Psoas muscle (tissue), 8 donors: ENCODE results near the gene WDR36. TPM values are rescaled to one million over a fixed set of nuclear protein-coding genes. Genes with fewer than 3 reads are reported as not detected.

Source experiments
- ATAC-seq, 4 donors: fragments of 200-7000 bp; cut with Tn5 transposase; one replicate each; pipeline ENCODE4 v1.9.1; 2020; ENCODE audit warnings: moderate library complexity in 3 of 4, mild to moderate bottlenecking in 2 of 4
- DNase-seq, 2 donors: peaks; one replicate each; pipeline ENCODE4 v3.0.0-alpha.2; 2020
- H3K27ac ChIP-seq: fragments of 200-600 bp; one replicate; pipeline ENCODE4 v1.8.0; 2022
- H3K27me3 ChIP-seq, 3 donors: fragments of 200-600 bp in 1 of 3; one replicate each; pipeline versions ENCODE4 v1.6.1 to v1.8.0; 2013 to 2022; ENCODE audit warnings: low read length in 2 of 3, mild to moderate bottlenecking in 2 of 3, moderate library complexity in 1 of 3; ENCODE audit not compliant: insufficient read depth in 3 of 3
- H3K36me3 ChIP-seq, 2 donors: fragments of 200-600 bp in 1 of 2; one replicate each; pipeline versions ENCODE4 v1.6.1 to v1.8.0; 2013 to 2022; ENCODE audit warnings: low read depth in 1 of 2, mild to moderate bottlenecking in 1 of 2, moderate library complexity in 1 of 2; ENCODE audit not compliant: insufficient read depth in 1 of 2
- H3K4me1 ChIP-seq: fragments of 200-600 bp; one replicate; pipeline ENCODE4 v1.8.0; 2022
- H3K4me3 ChIP-seq: fragments of 200-600 bp; one replicate; pipeline ENCODE4 v1.8.0; 2022; ENCODE audit warnings: mild to moderate bottlenecking
- H3K9me3 ChIP-seq: fragments of 200-600 bp; one replicate; pipeline ENCODE4 v1.8.0; 2022
- WGBS, 3 donors: extraction: QIAGEN DNeasy Blood & Tissue Kit; methylation state at CpG; one replicate each; pipeline versions ENCODE4 v1.1.6 to v1.1.7; 2013; 5-methylcytosine and 5-hydroxymethylcytosine counted together
- intact Hi-C, 2 donors: fragments of 100-400 bp; cut with DNase I; formaldehyde crosslinking; loops; one replicate each; pipeline versions ENCODE4 v1.11.0 to v1.14.2; 2022
- polyA plus RNA-seq, 3 donors: library from polyadenylated mRNA; stranded (reverse); fragments of 200-250 nt; gene quantifications; one replicate each; pipeline ENCODE4 v1.2.3, GENCODE V29; 2013
- total RNA-seq, 4 donors: library from RNA; stranded (reverse); fragmentation: NEBNext Ultra II Directional in 2 of 4; extraction: Animal tissue kit (Norgen Biotek cat#: 25700) in 2 of 4; gene quantifications; one replicate each; pipeline versions ENCODE4 v1.2.1 to v1.2.4, GENCODE V29; 2021 to 2023
- TF ChIP-seq, protein P1 (sequence below): fragments of 200-600 bp; IDR thresholded peaks from one replicate; pipeline ENCODE4 v1.8.0; 2022; ENCODE audit warnings: antibody characterized with exemption
- donor health status: healthy with polysubstance abuse.
- donor health status: DM: no; HTN: no; CAD: no; lungs with moderate emphysema.
- donor health status: Bipolar disorder and iron deficiency.
- donor health status: healthy.
- donor health status: DM: yes; HTN: yes; CAD: no.
- donor health status: DM: no; HTN: no; CAD: no.
- donor health status: DM: no; HTN: no; CAD: no.
- donor health status: DM: yes; HTN: yes; CAD: no.

WDR36 gene
- total and polyA plus RNA-seq, 7 donors: 6.2 to 22.0 (median 13.2) TPM

DNA sequence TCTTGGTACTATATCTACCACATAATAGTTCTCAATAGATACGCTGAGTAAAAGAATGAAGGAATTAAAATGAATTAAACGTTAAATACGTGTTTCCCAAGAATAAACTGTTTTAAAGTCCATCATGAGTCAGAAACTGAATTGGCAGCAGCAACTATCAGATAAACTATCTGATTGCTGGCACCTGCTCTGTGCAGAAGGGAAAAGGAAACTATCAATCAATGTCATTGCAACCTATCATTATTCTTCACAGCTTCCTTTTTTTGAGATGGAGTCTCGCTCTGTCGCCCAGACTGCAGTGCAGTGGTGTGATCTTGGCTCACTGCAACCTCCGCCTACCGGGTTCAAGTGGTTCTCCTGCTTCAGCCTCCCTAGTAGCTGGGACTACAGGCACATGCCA is 8.8 kb upstream of the WDR36 start:
- DNase-seq (no peak), ATAC-seq (no peak)
- intact Hi-C loops: no loop called here
- WGBS, 3 donors: 70 to 78% (median 71%) methylated on average over 7 of the region's 7 CpGs
- Histone ChIP-seq H3K9me3 (no peaks in the 10 kb centered on the region), H3K27me3 (no peaks in the 10 kb centered on the region), H3K4me1 (no peaks in the 10 kb centered on the region), H3K27ac (no peak overlapping the region), H3K36me3 (no peaks in the 10 kb centered on the region), H3K4me3 (no peak overlapping the region)
- TF ChIP-seq, protein P1, sequence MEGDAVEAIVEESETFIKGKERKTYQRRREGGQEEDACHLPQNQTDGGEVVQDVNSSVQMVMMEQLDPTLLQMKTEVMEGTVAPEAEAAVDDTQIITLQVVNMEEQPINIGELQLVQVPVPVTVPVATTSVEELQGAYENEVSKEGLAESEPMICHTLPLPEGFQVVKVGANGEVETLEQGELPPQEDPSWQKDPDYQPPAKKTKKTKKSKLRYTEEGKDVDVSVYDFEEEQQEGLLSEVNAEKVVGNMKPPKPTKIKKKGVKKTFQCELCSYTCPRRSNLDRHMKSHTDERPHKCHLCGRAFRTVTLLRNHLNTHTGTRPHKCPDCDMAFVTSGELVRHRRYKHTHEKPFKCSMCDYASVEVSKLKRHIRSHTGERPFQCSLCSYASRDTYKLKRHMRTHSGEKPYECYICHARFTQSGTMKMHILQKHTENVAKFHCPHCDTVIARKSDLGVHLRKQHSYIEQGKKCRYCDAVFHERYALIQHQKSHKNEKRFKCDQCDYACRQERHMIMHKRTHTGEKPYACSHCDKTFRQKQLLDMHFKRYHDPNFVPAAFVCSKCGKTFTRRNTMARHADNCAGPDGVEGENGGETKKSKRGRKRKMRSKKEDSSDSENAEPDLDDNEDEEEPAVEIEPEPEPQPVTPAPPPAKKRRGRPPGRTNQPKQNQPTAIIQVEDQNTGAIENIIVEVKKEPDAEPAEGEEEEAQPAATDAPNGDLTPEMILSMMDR: no peak

DNA sequence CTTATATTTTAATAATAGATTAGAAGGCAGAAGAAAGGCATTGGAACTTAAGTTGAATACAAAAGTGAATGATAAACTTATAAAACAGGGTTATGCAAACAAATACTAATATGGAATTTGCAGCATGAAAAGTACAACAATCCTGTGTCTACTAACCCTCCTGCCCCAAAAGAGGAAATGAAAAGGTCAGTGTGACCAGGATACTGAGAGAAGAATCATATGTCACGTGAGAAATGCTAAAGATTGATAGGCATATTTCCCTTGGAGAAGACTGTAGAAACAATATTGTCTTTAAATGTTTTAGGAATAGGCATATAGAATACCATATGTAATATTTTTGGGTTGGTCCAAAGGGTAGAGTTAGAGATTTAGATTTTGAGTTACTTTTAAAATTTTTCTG is 3.8 kb downstream of the WDR36 start:
- Histone ChIP-seq H3K4me3 (no peak overlapping the region), H3K27ac (no peak overlapping the region), H3K27me3 (peaks cover 0 to 5% (median 0%) of the 10 kb centered on the region in 3 donors), H3K9me3 (no peaks in the 10 kb centered on the region), H3K36me3 (peaks cover 7 to 66% of the 10 kb centered on the region in 2 donors), H3K4me1 (peaks cover 18% of the 10 kb centered on the region)
- TF ChIP-seq, protein P1: no peak
- intact Hi-C loops: loop anchor here in 1 of 2 donors (10.0 kb wide), 1 partner anchor 341 kb away; no protein-coding TSS in a partner anchor
- WGBS, 3 donors: 85 to 90% (median 90%) methylated on average over 1 of the region's 1 CpG
- DNase-seq (no peak), ATAC-seq (no peak)

DNA sequence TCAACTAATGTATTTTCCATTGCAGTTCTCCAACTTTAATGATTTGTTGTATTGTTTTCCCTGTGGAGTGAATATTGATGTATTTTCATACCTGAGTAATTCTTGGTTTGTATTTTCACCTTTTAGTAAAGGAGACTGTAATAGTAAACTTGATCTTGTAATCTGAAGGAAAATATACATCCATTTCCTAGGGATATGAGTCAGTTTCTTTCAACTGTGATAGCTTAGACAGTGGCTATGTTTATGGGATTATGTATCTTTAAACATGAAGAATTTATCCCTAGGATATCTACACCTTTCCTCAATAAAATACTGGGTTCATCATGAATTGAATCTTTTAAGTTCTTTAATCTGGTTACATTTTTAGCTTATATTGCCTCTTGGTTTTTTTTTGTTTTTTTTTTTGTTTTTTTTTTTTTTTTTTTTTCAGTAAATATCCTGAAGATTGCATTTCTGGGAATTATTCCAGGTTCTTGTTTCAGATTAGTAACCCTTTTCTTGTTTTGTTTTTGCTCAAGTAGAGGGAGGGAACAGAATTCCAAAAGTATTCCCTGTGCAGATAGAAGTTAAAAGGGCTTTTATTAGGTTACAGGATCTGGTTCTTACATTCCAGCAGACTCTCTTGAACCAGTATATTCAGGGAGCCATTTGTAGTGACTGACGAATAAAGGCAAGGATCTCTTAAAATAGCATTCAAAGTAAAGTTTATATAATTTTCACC is 7.1 kb downstream of the WDR36 start:
- Histone ChIP-seq H3K4me1 (peaks cover 6% of the 10 kb centered on the region), H3K27me3 (no peaks in the 10 kb centered on the region), H3K27ac (no peak overlapping the region), H3K9me3 (no peaks in the 10 kb centered on the region), H3K4me3 (no peak overlapping the region), H3K36me3 (peaks cover 7 to 99% of the 10 kb centered on the region in 2 donors)
- ATAC-seq (no peak), DNase-seq (no peak)
- intact Hi-C loops: loop anchor here in 1 of 2 donors (10.0 kb wide), 1 partner anchor 344 kb away; no protein-coding TSS in a partner anchor
- WGBS, 3 donors: 57 to 70% (median 68%) methylated on average over 1 of the region's 1 CpG
- TF ChIP-seq, protein P1: no peak

DNA sequence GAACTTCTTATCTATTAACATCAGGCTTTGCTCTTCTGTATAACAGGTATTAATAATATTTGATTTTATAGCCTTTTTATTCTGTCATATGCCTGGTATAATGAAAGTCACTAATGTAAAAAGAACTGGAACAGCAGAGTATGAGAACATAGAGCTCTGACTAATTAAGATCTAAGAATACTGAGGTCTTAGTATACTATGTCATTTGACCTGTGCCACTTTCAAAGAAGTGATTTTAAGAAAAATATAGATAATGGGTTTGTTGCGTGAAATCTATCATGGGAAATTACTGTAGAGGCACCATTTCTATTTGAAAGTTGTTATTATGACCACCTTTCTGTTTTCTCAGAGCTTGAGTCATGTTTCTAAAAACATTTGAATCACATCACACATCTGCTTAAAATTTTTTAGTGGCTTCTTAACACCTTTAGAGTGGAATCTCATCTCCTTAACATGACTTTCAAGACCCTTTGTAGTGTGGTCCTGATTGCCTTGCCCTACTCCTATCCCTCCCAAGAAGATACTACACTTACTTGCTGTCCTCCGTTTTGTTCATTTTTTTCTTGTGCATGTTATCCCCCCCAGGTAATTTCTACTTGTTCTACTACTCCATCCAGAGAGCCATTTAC is 14.3 kb downstream of the WDR36 start:
- H3K27me3 ChIP-seq: no peaks in the 10 kb centered on the region
- no peak overlapping the region for H3K27ac ChIP-seq
- ATAC-seq (no peak), DNase-seq (no peak)
- no peaks in the 10 kb centered on the region for H3K9me3 ChIP-seq
- no peak overlapping the region for H3K4me3 ChIP-seq
- intact Hi-C loops: loop anchor here in 1 of 2 donors (10.0 kb wide), 1 partner anchor 1272 kb away; no protein-coding TSS in a partner anchor
- WGBS, 3 donors: 88 to 95% (median 89%) methylated on average over 2 of the region's 2 CpGs
- peaks cover 6 to 100% of the 10 kb centered on the region in 2 donors for H3K36me3 ChIP-seq
- TF ChIP-seq, protein P1: no peak
- no peaks in the 10 kb centered on the region for H3K4me1 ChIP-seq
